ENCODE measurements around the gene TNIP1.

Gene TNIP1

DNA sequence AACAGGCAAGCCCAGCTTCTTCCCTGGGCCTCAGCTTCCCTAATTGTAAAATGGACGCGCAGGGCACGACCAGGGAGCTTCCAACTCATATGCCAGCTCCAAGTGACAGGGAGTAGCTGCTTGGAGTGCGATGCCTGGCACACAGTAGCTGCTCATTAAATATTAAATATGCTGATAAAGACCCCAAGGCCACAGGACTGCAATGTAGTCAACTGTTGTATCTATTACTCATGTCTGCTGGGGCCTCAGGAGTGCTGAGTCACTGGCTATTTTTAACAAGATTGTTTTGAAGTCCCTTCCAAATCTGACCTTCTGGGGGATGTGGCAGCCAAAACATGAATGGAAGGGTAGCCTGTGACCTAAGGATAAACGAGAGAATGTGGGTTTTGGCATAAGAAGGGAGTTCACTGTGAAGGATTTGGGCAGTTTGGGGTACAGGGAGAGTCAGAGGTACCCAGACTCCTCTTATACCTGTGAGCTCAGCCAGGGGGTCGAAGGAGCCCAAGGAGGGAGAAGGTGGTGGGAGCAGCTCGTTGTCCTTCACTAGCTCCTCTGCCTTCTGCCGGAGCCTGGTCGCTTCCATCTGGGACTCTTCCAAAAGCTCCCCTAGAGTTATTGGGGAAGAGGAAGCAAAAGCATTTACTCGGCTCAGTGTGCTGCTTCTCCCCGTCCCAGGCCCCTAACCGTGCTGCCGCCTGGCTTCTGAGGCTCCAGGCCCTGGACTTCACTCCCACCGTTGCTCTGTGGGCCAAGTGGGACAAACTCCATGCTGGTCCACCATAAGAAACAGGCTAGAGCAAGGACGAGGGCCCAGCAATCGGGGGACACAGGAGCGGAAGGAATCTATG, 17.5 kb downstream of the TNIP1 start:
- peak in 1 of 2 donors; percentile 62 for DNase-seq

DNA sequence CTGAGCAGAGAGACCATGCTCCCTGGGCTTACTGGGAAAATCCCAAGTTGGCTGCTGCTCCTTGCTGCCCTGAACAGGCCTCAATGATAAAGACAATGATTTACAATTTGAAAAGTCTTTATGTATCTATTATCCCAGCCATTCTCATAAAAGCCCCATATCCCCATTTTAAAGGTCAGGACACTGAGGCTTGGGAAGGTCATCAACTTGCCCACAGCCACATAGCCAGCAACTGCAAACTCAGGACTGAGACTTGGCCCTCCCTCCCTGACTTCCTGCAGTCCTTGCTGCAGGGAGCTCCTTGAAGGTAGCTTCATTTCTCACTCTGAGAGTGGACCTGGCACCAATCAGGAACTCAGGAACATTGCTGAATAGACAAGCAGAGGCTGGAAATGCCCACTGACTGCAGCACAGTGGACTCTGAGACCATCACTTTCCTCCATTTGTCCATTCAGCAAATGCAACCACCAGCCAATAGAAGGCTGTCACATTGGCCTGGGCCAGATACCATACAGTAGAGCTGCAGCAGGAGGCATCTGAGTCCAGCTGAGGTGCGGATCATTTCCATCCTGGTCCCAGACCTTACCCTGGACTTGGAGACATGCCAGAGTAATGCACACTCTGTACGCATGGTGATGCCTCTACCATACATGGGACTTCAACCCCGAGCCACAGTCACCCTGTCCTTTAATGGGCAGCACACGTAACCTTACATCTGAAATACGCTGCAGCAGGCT, 18.3 kb downstream of the TNIP1 start:
- no peak for DNase-seq

DNA sequence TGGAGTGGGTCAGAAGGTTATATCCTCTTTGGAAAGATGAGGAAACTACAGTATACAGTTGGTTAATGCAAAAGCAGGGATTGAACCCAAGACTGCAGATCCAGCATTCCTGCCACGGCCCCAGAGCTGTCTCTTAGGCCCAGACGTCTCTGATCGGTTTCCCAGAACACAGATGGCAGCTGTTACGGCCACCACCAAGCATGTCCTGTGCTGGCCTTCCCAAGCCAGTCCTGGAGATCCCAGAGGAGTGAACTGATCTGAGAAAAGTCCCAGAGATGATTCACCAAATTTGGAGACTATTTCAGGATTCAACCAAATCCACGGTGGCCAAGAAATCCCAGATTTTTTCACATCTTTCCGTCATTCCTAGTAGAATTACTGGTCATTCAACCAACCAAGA, 20.1 kb downstream of the TNIP1 start:
- no peak for DNase-seq

DNA sequence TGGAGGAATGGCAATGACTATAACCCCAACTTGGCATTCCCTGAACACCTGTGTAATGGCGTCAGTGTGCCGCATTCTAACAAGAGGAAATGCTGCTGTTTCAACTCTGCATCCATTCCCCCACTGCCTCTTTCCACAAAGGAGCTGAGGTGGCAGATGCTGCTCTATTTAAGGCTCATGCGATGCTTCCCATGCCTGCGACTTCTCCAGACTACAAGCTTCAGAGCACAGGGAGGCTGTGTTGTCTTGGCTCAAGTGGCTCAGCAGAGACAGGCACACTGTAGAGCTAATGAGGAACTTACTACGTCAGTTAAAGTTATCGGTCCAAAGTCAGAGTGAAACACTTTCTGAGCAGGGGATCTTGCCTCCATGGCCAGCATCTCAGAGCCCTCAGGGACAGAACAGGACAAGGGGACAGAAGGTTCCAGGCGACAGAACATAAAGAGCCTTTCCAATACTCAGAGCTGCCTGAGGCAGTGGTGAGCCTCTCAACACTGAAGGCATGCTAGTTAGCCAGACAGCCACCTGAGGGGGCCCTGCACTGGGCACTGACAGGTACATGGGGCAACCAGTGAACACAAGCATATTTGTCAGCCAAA, 21.8 kb downstream of the TNIP1 start:
- no peak for DNase-seq

DNA sequence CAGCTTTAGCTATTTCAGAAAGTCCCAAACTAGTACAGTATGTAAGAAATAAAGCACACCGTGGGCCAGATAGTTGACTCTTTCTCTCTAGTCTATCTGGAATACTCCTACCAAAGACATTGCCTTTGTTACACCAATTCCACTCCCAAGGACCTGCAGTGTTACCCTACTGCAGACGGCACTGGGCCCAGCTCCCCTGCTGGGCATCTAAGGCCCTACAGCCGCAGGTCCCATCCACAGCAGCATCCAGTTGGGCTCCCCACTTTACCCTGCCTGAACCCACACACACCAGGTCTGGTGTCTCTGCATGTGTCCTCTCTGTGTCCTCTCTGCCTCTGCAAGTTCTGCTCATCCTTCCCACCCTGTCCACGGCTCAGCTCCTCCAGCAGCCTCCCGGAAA, 22.5 kb downstream of the TNIP1 start:
- DNase-seq, result no peak

DNA sequence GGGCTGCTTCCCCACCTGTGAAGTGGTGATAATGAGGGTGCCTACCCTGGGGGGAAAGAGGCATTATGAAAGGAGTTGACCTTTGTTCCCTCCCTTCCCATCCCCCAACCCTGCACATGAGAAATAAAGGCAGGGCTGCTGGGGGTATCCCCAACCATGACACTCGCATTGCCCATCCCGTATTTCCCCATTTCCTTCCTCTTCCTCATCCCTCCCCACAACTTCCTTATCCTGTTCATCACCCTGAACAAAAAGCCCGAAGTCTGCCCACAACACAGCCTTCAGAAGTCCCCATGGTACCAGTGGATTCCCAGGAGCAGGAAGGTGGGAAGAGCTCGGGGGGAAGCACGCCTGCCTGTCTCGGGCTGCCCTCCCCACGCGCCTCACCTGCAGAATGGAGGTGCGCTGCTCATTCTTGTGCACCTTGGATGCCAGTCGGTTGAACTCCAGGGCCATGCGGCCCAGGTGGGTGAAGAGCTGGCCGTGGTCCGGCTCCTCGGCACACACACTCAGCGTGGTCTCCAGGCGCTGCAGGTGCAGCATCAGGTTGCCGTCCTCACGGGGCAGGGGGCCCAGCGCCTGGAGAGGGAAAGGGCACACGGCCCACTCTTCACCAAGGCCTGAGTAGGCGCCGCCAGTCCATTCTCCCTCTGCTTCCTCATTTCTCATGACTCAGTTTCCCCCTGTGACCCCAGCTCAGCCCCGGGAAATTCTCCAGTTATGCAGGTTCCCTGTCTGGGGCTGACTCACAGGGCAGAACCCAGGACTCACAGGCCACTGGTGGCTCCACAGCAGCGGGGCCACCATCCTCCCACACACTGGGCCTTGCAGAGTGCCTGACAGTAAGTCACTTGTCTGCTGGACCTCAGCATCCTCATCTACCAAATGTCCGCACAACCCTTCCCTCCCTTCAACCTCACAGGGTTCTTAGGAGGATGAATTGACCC, 24.2 kb downstream of the TNIP1 start:
- no peak for DNase-seq

DNA sequence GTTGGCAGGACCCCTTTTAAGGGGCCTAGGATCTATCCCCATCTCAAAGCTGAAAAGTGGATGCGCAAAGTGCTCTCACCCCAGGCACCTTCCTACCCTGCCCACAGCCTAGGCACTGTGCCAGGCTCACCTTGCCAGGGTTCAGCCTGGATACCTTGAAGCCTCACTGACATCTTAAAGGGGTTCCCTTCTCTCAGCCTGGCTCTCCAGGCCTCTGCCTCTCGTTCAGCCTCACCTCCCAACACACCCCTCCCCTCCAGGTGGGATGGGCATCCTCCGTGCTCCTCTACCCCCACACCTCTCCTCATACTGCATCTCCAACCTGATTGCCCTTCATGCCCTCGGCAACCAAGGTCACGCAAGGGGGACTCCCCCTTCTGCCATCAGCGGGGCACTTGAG, 25.5 kb downstream of the TNIP1 start:
- no peak for DNase-seq

DNA sequence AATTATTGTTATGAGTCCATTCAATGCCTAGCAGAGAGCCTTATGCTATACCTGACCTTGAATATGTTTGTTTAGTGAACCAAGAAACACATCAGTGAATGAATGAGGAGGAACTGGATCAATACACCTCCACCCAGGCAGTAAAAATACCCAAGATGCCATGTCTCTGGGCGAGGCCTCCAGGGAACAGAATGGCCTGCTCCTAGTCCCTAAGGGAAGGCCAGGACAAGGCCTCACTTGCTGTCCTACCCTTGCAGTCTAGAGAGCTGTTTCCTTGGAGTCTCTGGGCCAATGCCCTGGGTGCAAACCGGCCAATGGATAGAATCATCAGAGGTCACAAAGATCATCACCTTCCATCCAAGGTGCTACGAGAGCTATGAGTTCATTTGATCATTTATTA, 26.1 kb downstream of the TNIP1 start:
- DNase-seq, result no peak

DNA sequence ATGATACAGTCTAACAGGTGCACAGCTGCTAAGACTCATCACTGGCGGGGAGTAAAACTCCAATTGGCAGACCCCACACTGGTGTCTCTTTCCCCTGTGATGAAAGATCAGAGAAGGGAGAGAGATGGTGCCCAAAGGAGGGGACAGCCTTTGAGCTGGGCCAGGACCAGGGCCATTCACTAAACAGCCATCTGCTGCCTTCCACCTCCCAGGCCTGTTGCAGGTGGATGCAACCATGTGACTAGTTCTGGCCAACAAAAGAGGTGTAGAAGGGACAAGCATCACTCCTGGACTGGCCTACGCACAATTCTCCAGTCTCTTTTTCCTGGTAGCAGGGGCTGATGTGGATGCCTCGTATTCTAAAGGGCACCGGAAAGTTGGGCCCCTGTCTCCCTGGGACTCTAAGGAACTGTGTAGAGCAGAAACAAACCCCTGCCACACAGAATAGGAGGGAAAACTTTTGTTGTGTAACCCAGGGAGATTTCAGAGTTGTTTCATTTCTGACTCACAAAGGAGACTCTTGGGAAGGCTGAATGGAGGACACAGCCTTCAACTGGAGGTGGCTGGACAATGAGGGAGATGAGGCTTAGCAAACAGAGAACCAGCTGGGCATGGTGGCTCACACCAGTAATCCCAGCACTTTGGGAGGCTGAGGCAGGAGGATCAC, 26.9 kb downstream of the TNIP1 start:
- DNase-seq, result no peak

DNA sequence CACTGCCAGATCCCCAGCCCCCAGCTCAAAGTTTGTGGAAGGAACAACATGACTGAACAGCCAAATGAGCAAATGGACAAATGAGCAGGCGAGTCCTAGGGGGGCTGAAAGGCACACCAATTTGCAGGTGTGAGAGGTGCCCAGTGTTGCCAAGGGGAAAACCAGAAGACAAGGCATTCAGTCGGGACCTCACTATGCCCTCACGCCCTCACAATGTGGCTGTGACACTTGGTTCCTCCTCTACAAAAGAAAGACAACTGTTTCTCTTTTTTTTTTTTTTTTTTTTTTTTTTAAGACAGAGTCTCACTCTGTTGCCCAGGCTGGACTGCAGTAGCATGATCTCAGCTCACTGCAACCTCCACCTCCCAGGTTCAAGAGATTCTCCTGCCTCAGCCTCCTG, 28.0 kb downstream of the TNIP1 start:
- no peak for DNase-seq

DNA sequence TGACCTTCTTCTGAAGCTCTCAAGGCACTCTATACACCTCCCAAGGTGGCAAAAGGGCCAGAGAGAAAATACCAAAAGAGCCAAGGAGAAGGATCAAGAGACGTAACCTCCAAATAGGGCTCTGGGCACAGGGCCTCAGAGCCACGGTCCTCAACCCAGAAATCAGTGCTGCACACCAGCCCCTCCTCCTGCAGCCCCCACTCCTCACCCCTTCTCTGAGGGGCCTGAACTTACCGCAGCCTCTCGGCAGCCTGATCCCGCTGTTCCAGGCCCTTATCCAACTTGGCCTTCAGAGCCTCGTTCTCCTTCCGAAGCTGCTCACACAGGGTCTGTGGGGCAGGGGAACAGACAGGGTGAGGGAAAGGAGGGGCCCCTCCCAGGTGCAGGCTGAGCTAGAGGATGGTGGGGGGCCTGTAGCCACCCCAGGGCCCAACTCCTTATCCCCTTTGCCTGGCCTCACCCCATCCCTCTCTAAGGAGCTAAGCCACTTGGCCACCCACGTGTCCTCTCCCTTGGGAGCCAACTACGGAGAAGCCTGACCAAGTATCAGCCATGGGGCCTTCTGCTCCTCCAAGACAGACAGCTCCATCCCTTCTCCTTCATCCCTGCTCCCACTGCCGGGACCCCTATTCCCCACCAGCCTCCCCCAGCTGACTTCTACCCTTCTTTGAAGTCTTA, 28.8 kb downstream of the TNIP1 start:
- no peak for DNase-seq

DNA sequence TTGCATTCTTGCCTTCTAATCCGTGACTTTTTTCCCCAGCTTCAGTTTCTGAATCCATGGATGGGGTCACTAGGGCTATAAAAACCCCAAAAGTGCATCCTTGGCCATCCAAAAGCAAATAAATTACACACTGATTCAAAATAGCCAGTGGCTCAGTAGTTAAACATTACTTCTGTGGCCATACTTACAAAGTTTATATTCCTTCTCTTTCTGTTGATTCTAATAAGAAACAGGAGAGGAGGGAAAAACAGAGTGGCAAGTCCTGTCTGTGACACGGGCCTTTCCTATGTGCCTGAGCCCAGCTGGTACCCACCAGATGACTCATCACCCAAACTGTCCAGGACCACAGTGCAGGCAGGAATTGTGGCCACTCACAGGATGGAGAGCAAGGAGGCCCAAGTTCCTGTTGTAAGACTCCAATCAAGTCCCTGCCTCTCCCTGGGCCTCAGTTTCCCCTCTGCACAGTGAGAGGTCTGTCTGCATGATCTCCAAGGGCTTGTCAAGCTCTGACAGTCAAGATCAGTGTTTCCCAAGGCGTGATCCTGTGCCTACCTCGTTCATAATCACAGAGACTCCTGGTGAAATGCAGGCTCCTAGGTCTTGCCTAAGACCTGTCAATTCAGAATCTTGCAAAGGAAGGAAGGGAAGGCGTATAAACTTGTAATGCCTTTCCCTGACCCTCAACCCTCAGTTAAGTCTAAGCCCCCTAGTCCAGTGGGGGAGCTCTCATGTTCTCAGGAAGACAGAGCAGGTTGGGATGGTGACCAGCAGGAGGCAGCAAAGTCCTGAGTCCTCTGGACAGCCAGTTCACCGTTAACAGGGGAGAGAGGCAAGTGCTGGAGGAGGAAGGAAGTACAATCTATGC, 29.5 kb downstream of the TNIP1 start:
- DNase-seq, result peak in 1 of 2 donors; percentile 85

DNA sequence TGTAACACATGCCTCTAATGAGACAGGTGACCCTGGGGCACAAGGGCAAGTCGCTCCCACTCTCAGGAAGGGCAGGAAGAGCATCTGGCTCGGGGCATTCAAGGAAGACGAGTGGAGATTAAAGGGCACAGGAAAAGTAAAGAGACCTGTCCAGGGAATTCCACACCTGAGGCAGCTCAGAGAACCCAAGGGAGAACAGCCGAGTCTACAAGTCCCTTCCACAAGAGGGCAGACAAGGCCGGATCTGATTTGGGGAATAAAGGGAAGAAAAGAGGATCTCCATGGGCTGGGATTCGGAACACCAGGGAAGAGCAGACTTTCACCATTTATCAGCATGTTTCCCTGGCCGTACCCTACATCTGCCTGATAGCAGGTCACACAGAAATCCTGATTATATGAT, 32.3 kb downstream of the TNIP1 start:
- no peak for DNase-seq

DNA sequence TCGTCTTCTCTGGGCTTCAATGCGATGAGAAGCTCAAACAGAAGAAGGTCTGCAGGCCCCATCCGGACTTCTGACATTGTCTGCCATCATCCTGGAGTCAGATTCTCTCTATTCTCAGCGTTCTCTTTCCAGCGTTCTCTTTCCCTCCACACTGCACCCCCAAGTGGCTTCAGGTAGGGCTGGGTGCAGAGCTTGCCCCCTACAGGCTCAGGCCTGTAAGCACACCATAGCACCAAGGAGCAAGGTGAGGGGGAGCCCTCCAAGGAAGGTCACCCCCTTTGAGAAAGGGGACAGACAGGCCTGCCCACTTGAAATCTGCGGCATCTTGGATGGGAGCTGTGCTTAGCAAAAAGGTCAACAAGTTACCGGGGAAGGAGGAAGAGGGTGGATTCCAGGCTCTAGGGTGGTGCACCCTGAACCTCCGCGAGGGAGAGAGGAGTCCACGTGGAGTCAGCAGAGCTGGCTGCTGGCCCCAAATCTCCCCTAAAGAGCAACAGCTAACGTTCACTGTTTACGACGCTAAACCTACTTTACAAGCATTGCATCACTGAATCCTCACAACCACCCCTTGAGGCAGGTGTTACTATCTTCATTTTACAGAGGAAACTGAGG, 32.9 kb downstream of the TNIP1 start:
- DNase-seq, result no peak

DNA sequence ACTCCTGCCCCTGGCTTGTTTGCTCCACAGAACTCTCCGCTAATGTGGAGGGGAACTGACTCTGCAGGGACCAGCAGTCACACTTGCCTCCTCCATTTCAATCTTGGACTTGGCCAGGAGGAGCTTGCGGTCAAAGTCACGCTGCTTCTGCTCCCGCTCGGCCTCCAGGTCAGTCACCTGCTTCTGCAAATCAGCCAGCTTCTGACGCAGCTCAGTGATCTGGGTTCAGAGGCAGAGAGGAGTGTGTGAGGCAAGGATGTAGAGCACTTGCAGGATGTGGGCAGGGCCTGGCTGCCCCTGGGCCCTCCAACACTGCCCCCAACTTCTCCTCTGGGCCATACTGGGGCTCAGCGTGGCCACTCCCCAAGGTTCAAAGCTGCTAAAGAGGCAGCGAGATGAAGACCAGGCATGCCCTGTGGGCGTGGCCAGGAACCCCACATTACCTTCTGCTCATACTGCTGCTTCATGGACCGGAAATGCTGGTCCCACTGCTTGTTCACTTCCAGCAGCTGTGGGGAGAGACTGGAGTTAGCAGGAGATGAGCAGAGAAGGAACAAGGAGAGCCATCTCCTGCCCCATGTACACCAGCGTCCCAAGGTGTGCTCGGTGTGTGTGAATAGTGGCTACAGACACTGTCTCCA, 38.3 kb downstream of the TNIP1 start:
- DNase-seq, result no peak

DNA sequence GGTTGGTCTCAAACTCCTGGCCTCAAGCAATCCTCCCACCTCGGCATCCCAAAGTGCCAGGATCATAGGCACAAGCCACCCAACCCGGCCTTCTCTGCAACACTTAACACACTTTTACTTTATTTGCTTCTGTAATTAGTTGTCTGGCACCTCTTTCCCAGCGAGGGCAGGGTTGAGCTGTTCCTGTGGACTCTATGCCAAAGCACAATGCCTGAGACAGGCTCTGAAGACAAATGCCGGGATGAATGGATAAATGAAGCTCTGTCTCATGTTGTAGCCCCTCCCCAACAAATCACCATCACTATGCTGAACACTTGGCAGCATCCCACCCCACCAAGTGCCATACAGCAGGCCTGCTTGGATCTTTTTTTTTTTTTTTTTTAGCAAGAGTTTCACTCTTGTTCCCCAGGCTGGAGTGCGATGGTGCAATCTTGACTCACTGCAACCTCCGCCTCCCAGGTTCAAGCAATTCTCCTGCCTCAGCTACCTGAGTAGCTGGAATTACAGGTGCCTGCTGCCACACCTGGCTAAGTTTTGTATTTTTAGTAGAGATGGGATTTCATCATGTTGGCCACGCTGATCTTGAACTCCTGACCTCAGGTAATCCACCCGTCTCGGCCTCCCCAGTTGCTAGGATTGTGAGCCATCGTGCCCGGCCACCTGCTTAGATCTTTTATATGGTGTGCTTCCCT, 39.1 kb downstream of the TNIP1 start:
- no peak for DNase-seq

DNA sequence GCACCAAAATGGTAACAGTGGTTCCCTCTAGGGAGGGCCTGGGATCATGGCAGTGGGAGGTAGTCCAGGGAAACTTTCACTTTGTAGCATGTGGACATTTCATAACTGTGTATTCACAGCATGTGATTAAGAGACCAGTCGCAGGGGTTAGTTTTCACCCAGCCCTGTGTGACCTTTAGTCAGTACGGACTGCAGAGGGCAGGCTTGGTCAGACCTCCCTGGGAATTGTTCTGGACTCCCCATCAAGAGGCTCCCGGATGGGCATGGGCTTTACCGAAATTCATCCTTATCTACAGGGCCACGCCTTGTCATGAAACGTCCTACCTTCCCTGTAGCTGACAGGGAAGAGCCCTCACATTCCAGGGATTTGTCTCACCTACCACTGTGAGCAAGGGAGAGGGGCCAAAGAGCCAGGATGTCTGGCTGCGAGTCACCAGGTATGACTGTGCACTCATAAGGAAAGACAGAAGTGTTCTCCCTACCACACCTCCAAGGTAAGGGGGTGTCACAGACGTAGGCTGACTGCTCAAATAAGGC, 40.6 kb downstream of the TNIP1 start:
- no peak for DNase-seq

DNA sequence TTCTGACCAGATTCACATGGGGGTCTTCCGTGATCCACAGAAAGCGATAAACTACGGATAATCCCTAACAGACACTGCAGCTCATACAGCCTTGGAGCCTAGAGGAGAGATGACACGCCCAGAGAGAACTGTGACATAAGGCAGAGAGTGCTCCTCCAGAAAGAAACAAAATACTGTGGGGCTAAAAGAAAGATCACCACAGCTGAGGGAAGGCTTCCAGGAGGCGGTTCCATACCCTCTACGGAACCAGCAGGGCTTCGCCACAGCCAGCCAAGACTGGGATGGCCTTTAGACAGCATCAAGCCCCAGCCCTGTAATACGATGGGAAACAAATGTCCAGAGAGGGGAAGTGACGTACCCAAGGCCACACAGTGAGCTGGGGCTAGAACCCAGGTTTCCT, 41.2 kb downstream of the TNIP1 start:
- no peak for DNase-seq

DNA sequence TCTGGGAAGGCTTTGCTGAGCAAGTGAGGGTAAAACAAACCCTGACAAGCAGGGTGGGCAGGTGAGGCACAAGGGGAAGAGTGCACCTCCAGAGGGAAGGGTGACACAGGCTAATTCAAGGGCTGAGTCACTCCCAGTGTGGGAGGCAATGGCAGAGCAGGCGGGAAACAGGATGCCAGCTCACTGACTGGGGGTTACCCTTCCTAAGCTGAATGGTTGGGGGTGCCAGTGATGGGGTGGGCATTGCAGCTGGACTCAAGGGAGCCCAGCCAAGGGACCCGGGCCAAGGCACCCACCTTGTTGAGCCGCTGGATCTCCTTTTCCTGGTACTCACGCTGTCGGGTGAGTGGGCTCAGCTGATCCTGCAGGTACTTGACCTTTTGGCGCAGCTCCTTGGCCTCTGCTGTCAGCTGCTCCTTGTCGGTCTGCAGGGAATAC, 42.0 kb downstream of the TNIP1 start:
- no peak for DNase-seq

Data from bone marrow (tissue), 2 donors.